Esophagus squamous epithelium (tissue), 4 donors: Measurements from ENCODE around the gene FAM234A.

Experiments
- CTCF ChIP-seq, 6 experiments: fragments of 450-650 bp in 4 of 6; fragments of 200-600 bp in 2 of 6; sonication (generic) in 2 of 6; IDR thresholded peaks; one replicate each; pipeline ENCODE4 v1.5.1; 2016 to 2019; ENCODE audit warnings: antibody characterized with exemption in 6 of 6, mild to moderate bottlenecking in 4 of 6, moderate library complexity in 4 of 6
- POLR2A ChIP-seq, 4 donors: fragments of 450-650 bp; IDR thresholded peaks; one replicate each; pipeline ENCODE4 v1.6.1; 2017; ENCODE audit warnings: antibody characterized with exemption in 4 of 4, mild to moderate bottlenecking in 4 of 4, moderate library complexity in 3 of 4

GRCh38 chr16:193441-193840 is 41.2 kb upstream of the FAM234A start:
- TF ChIP-seq POLR2A (IDR thresholded peaks at IDR 0.05) (no peak), CTCF (IDR thresholded peaks at IDR 0.05) (no peak)
